Medulla oblongata (tissue), 1 donor: Measurements from ENCODE around the gene MAZ.

Source experiments
- DNase-seq: peaks from one replicate; pipeline ENCODE4 v3.0.0-alpha.2; 2015; ENCODE audit errors: extremely low spot score

MAZ gene

DNA sequence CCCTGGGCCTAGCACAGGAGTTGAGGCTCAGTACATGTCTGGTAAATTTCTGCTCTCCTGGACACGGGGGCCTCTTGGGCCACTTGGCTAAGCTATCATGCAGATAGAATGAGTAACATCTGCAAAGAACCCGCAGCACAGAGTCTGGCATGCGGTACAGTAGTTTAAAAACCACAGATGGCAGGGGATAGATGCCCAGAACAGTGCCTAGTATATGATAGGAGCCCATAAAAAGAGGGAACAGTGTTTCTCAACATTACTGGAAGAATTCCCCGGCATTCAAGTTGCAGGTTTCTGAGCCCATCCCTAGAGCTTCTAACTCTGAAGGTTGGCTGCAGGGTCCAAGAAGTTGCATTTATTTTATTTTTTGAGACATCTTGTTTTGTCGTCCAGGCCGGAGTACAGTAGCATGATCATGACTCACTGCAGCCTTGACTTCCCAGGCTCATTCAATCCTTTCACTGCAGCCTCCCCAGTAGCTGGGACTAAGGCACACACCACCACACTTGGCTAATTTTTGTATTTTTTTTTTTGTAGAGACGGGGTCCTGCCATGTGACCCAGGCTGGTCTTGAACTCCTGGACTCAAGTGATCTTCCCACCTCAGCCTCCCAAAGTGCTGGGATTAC is 50.9 kb downstream of the MAZ start:
- no peak for DNase-seq

GRCh38 chr16:29858149-29858849 is 52.0 kb downstream of the MAZ start:
- peak; percentile 75 for DNase-seq

DNA sequence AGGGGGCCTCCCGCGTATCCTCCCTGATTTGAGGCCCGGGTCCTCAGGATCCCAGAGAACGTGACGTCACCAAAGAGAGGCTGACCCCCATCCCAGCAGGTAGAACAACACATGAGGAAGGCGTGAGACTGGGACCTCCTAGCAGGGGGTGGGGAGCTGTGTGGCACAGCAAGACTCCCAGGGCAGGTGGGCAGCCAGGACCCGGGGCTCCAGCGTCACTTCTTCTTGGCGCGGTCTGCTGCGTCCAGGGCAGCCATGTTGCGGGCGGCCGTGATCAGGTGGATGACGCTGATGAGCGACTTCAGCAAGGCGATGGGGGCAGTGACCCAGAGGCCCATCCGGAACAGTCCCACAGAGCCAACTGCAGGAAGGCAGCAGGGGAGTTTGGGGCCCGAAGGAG is 52.6 kb downstream of the MAZ start:
- no peak for DNase-seq

DNA sequence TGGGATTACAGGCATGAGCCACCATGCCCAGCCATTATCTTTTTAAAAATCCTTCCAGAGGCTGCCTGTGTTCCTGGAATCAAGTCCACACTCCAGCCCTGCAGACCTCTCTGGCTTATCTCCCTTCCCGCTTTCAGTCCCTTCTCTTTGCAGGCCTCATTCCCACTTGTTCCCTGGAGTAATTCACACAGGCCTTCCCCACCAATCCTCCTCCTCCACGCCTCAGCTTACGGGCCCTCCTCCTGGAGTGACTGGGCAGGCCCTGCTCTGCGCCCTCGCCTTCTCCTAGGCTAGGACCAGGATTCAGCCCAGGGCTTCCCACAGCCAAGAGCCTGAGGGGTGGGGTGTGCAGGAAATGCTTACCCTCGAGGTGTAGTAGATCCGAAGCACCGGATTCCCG is 53.9 kb downstream of the MAZ start:
- no peak for DNase-seq
